ENCODE results near the gene SENP6. TPM values are rescaled to one million over a fixed set of nuclear protein-coding genes. Genes with fewer than 3 reads are reported as not detected.
"Not testable (repeated sequence)": the region's sequence is repeated elsewhere in the genome, so short reads cannot be mapped to it uniquely, and the experiment has no call there.

Gene SENP6
- total and polyA plus RNA-seq, 9 of the 15 experiments (the other 6 are each of a cell fraction or from before 2014, with no cell fraction given), result 11.1 to 79.4 (median 46.8) TPM

GRCh38 chr6:75687535-75687934 is 85.9 kb downstream of the SENP6 start:
- H2AFZ ChIP-seq (ENCODE audit: low read depth, low read length); BruUV-seq (replicated peaks); CTCF ChIA-PET (ENCODE audit: low intra/inter-chr PET ratio); H3K27me3 ChIP-seq (ENCODE audit: control insufficient read depth in 2 of 2, insufficient read depth in 2 of 2, low read length in 2 of 2); DNase-seq (ENCODE audit: extremely low read depth in 1 of 4, low spot score in 3 of 4); in situ Hi-C loops (cut with MboI); H3K27ac ChIP-seq (ENCODE audit: extremely low read depth, low read depth, low read length); H3K79me2 ChIP-seq (ENCODE audit: control insufficient read depth, insufficient read depth, low read length); H3K9ac ChIP-seq (ENCODE audit: insufficient read depth in 1 of 2, low read depth in 2 of 2, low read length in 2 of 2); H3K4me1 ChIP-seq (replicated peaks in 1 of 2; ENCODE audit: control insufficient read depth in 2 of 2, insufficient read depth in 2 of 2, low read length in 2 of 2); H3K9me1 ChIP-seq (ENCODE audit: control insufficient read depth, insufficient read depth, low read length); H4K20me1 ChIP-seq (replicated peaks; ENCODE audit: control insufficient read depth, insufficient read depth, low read length); FAIRE-seq; intact Hi-C loops (cut with micrococcal nuclease); H3K4me2 ChIP-seq (ENCODE audit: insufficient read depth, low read length); H3K9me3 ChIP-seq (replicated peaks; ENCODE audit: control insufficient read depth, insufficient read depth, low read depth, low read length); H3K4me3 ChIP-seq: not testable (repeated sequence)
- ATAC-seq, result peak; percentile 61
- POLR2A ChIA-PET, result interaction anchor here (0.6 to 1.8 kb wide), 4 partner anchors 12 to 102 kb away, joined by 3 to 6 read pairs (median 3); no protein-coding TSS in a partner anchor
- whole genome bisulfite sequencing (ENCODE audit: insufficient coverage, low coverage, missing lambda C conversion rate), result 73% methylated on average over 2 of the region's 5 CpGs
- H3K36me3 ChIP-seq (ENCODE audit: control insufficient read depth, insufficient read depth, low read length), result peaks cover 22% of the 10 kb centered on the region; the same call in 2 of the 3 replicates
- peak in 2 of 3 experiments; percentile 20 to 23; a peak in 1 of 6 replicates for TF ChIP-seq CTCF (IDR thresholded peaks at IDR 0.05 in 2 of 3, conservative IDR thresholded peaks at IDR 0.05 in 1 of 3; ENCODE audit: insufficient read depth in 2 of 3, low read depth in 1 of 3, low read length in 3 of 3)

- H3K9me3 ChIP-seq (replicated peaks; ENCODE audit: control insufficient read depth, insufficient read depth, low read depth, low read length); H3K4me3 ChIP-seq; CTCF ChIA-PET (ENCODE audit: low intra/inter-chr PET ratio); intact Hi-C loops (cut with micrococcal nuclease); H3K9ac ChIP-seq (ENCODE audit: insufficient read depth in 1 of 2, low read depth in 2 of 2, low read length in 2 of 2); H3K79me2 ChIP-seq (ENCODE audit: control insufficient read depth, insufficient read depth, low read length); in situ Hi-C loops (cut with MboI); H3K4me2 ChIP-seq (ENCODE audit: insufficient read depth, low read length); FAIRE-seq; H3K4me1 ChIP-seq (replicated peaks in 1 of 2; ENCODE audit: control insufficient read depth in 2 of 2, insufficient read depth in 2 of 2, low read length in 2 of 2); H3K9me1 ChIP-seq (ENCODE audit: control insufficient read depth, insufficient read depth, low read length); H2AFZ ChIP-seq (ENCODE audit: low read depth, low read length); H4K20me1 ChIP-seq (replicated peaks; ENCODE audit: control insufficient read depth, insufficient read depth, low read length); H3K27me3 ChIP-seq (ENCODE audit: control insufficient read depth in 2 of 2, insufficient read depth in 2 of 2, low read length in 2 of 2); H3K27ac ChIP-seq (ENCODE audit: extremely low read depth, low read depth, low read length); BruUV-seq (replicated peaks); TF ChIP-seq ATF3 (CRISPR knock-in tag; conservative IDR thresholded peaks at IDR 0.05): not testable (repeated sequence)
- POLR2A ChIA-PET, result interaction anchor here (0.6 to 1.8 kb wide), 3 partner anchors 12 to 102 kb away, joined by 3 to 6 read pairs (median 3); no protein-coding TSS in a partner anchor
- WGBS (ENCODE audit: insufficient coverage, low coverage, missing lambda C conversion rate), result 65% methylated on average over 8 of the region's 8 CpGs
- peaks cover 26% of the 10 kb centered on the region; the same call in 2 of the 3 replicates for H3K36me3 ChIP-seq (ENCODE audit: control insufficient read depth, insufficient read depth, low read length)
- ATAC-seq (peak; percentile 68), DNase-seq (ENCODE audit: extremely low read depth in 1 of 4, low spot score in 3 of 4) (peak in 1 of 4 experiments; percentile 42)
- peak; percentile 99 for TF ChIP-seq ZBTB33 (CRISPR knock-in tag; IDR thresholded peaks at IDR 0.05)
- peak in 1 of 2 experiments; percentile 79; a peak in 2 of 4 replicates for TF ChIP-seq FOXA3 (CRISPR knock-in tag; conservative IDR thresholded peaks at IDR 0.05 in 1 of 2, IDR thresholded peaks at IDR 0.05 in 1 of 2)
- TF ChIP-seq NONO (IDR thresholded peaks at IDR 0.05; ENCODE audit: low read depth in 2 of 2, low read length in 1 of 2), result 0 out of 4 replicates have a peak, but pooled peaks of 1 of the 2 experiments have one; percentile 21
- TF ChIP-seq LEF1 (IDR thresholded peaks at IDR 0.05), result 0 out of 2 replicates have a peak, but pooled peaks have one; percentile 19
- peak; percentile 84 for TF ChIP-seq TFAP4 (CRISPR knock-in tag; IDR thresholded peaks at IDR 0.05; ENCODE audit: borderline replicate concordance)
- 0 out of 2 replicates have a peak, but pooled peaks have one; percentile 13 for TF ChIP-seq ATF3 (IDR thresholded peaks at IDR 0.05)
These were observed 86.3 kb downstream of the SENP6 start for GRCh38 chr6:75687937-75688336.

All from K562 (cell line).